Kidney (tissue), 14 donors: Measurements from ENCODE around the gene PTPRO. TPM values are rescaled to one million over a fixed set of nuclear protein-coding genes. Genes with fewer than 3 reads are reported as not detected.

ENCODE experiments used
- DNase-seq, 5 donors: peaks; one replicate each; pipeline ENCODE4 v3.0.0-alpha.2; 2013 to 2020
- FAIRE-seq: peaks from 2 replicates; lab custom pipeline; 2012; peaks lifted over from hg19 to GRCh38; lab: Jason Lieb, UNC
- H3K27ac ChIP-seq, 2 donors: one replicate each; pipeline ENCODE4 v1.7.0; 2013; ENCODE audit warnings: low read depth in 2 of 2, low read length in 2 of 2, inconsistent platforms in 1 of 2
- H3K27me3 ChIP-seq: one replicate; pipeline ENCODE4 v1.7.1; 2013; ENCODE audit warnings: low read length, inconsistent platforms; ENCODE audit not compliant: control insufficient read depth, insufficient read depth
- H3K36me3 ChIP-seq, 3 donors: one replicate each; pipeline versions ENCODE4 v1.7.0 to v1.7.1; 2013; ENCODE audit warnings: low read length in 3 of 3, control low read depth in 1 of 3, inconsistent platforms in 1 of 3; ENCODE audit not compliant: insufficient read depth in 3 of 3, control insufficient read depth in 2 of 3
- H3K4me1 ChIP-seq, 3 donors: one replicate each; pipeline versions ENCODE4 v1.7.0 to v1.7.1; 2013; ENCODE audit warnings: low read length in 3 of 3, inconsistent platforms in 1 of 3, low read depth in 1 of 3; ENCODE audit not compliant: control insufficient read depth in 2 of 3, insufficient read depth in 2 of 3
- H3K4me3 ChIP-seq, 3 donors: one replicate each; pipeline versions ENCODE4 v1.7.0 to v1.8.1; 2013; ENCODE audit warnings: low read length in 3 of 3, control low read depth in 1 of 3, inconsistent platforms in 1 of 3
- H3K9ac ChIP-seq, 3 donors: one replicate each; pipeline versions ENCODE4 v1.7.0 to v1.7.1; 2013; ENCODE audit warnings: low read length in 3 of 3, control low read depth in 1 of 3, inconsistent platforms in 1 of 3
- H3K9me3 ChIP-seq, 3 donors: one replicate each; pipeline versions ENCODE4 v1.7.0 to v1.7.1; 2013; ENCODE audit warnings: low read length in 3 of 3, control low read depth in 1 of 3, inconsistent platforms in 1 of 3; ENCODE audit not compliant: control insufficient read depth in 2 of 3, insufficient read depth in 1 of 3
- intact Hi-C: fragments of 100-400 bp; cut with DNase I; formaldehyde crosslinking; loops from one replicate; pipeline ENCODE4 v1.11.1; 2022
- polyA plus RNA-seq: library from polyadenylated mRNA; stranded (reverse); fragments of 350-450 nt; fragmentation: Illumina TruSeq; extraction: RNeasy Lipid Tissue Mini Kit (QIAGEN cat#74804); gene quantifications from one replicate; pipeline ENCODE4 v1.2.3, GENCODE V29; 2014; ENCODE audit warnings: low read depth, low replicate concordance; ENCODE audit not compliant: insufficient read depth
- total RNA-seq: library from RNA; stranded (reverse); fragmentation: NEBNext Ultra II Directional; extraction: Animal tissue kit (Norgen Biotek cat#: 25700); gene quantifications from one replicate; pipeline ENCODE4 v1.2.1, GENCODE V29; 2021
- TF ChIP-seq, protein P1 (sequence below): IDR thresholded peaks from 3 replicates; pipeline ENCODE4 v1.5.1; 2012; ENCODE audit warnings: mild to moderate bottlenecking, moderate library complexity, borderline replicate concordance; ENCODE audit not compliant: insufficient read depth; ENCODE audit errors: extremely low read depth
- donor health status: control.
- donor health status: control.
- donor health status: control.
- donor health status: control.
- donor health status: control.
- donor health status: DM: yes; HTN: yes; CAD: no.
- donor health status: Normal renal cell carcinoma (clear cell type).

The PTPRO gene
- total and polyA plus RNA-seq, 2 donors from 2014 or later: 4.6 to 44.0 TPM

DNA sequence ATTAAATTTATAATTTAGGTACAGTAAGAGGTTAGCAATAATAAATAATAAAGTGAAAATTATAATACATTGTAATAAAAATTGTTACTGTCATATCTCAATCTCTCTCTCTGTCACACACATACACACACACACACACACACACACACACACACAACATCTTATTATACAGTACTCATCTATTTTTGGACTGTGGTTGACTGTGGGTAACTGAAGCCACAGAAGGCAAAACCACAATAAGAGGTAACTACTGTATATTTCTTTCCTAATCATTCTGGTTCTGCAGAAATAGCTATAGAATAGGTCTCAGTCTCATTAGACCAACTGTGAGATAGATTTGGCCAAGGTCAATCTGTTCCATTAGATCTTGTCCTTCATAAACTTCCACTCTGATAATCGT is 33.1 kb upstream of the PTPRO start:
- H3K4me3 ChIP-seq: no peak overlapping the region
- FAIRE-seq: no peak
- H3K36me3 ChIP-seq: no peaks in the 10 kb centered on the region
- TF ChIP-seq, protein P1, sequence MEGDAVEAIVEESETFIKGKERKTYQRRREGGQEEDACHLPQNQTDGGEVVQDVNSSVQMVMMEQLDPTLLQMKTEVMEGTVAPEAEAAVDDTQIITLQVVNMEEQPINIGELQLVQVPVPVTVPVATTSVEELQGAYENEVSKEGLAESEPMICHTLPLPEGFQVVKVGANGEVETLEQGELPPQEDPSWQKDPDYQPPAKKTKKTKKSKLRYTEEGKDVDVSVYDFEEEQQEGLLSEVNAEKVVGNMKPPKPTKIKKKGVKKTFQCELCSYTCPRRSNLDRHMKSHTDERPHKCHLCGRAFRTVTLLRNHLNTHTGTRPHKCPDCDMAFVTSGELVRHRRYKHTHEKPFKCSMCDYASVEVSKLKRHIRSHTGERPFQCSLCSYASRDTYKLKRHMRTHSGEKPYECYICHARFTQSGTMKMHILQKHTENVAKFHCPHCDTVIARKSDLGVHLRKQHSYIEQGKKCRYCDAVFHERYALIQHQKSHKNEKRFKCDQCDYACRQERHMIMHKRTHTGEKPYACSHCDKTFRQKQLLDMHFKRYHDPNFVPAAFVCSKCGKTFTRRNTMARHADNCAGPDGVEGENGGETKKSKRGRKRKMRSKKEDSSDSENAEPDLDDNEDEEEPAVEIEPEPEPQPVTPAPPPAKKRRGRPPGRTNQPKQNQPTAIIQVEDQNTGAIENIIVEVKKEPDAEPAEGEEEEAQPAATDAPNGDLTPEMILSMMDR: no peak
- H3K4me1 ChIP-seq: no peaks in the 10 kb centered on the region
- H3K9ac ChIP-seq: no peak overlapping the region
- intact Hi-C loops: no loop called here
- H3K27me3 ChIP-seq: no peaks in the 10 kb centered on the region
- H3K9me3 ChIP-seq: no peaks in the 10 kb centered on the region
- no peak overlapping the region for H3K27ac ChIP-seq
- DNase-seq: no peak

DNA sequence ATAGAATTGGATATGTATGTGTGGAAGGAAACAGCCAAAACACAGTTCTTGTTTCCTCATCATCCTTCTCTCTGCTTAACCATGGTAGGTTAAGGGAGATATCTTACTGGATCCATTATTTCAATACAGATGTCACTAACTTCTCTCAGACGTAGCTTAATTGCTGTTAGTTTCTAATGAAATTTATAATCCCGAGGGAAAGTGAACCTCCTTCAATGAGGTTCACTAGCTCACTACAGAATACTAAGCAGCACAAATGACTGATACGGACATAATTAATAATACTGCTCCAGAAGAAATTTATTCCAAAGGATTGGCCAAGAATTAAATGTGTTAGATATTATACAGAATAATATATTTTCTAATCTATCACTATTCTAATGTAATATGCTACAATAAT is 28.6 kb upstream of the PTPRO start:
- intact Hi-C loops: no loop called here

DNA sequence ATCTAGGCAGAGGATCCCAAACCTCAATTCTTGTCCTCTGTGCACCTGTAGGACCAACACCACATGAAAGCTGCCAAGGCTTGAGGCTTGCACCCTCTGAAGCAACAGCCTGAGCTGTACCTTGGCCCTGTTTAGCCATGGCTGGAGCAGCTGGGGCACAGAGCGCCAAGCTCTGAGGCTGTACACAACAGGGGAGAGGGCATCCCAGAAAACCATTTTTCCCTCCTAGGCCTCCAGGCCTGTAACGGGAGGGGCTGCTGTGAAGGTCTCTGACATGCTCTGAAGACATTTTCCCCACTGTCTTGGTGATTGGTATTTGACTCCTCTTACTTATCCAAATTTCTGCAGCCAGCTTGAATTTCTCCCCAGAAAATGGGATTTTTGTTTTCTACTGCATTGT is 22.4 kb upstream of the PTPRO start:
- H3K4me1 ChIP-seq: no peaks in the 10 kb centered on the region
- H3K27ac ChIP-seq: no peak overlapping the region
- H3K9me3 ChIP-seq: no peaks in the 10 kb centered on the region
- FAIRE-seq (no peak), DNase-seq (no peak)
- no peak overlapping the region for H3K9ac ChIP-seq
- TF ChIP-seq, protein P1: no peak
- no peaks in the 10 kb centered on the region for H3K27me3 ChIP-seq
- intact Hi-C loops: no loop called here
- H3K4me3 ChIP-seq: no peak overlapping the region
- no peaks in the 10 kb centered on the region for H3K36me3 ChIP-seq

More for the DNA sequence above, 28.6 kb upstream of the PTPRO start:
- Histone ChIP-seq H3K36me3 (no peaks in the 10 kb centered on the region), H3K27me3 (no peaks in the 10 kb centered on the region), H3K4me3 (no peak overlapping the region), H3K27ac (no peak overlapping the region), H3K9me3 (no peaks in the 10 kb centered on the region), H3K4me1 (no peaks in the 10 kb centered on the region), H3K9ac (no peak overlapping the region)
- TF ChIP-seq, protein P1: no peak
- FAIRE-seq (no peak), DNase-seq (no peak)

DNA sequence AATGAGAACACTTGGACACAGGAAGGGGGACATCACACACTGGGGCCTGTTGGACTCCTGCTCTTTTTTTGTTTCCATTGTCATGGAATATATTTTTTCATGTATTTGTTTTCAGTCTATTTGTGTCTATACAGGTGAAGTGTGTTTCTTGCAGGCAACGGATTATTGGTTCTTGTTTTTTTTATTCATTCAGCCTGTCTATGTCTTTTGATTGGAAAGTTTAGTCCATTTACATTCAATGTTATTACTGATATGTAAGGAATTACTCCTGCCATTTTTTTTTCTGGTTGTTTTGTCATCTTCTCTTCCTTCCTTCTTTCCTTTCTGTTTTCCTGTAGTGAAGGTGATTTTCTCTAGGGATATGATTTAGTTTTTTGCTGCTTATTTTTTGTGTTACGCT is 18.0 kb upstream of the PTPRO start:
- no peaks in the 10 kb centered on the region for H3K36me3 ChIP-seq
- H3K4me1 ChIP-seq: no peaks in the 10 kb centered on the region
- DNase-seq (no peak), FAIRE-seq (no peak)
- TF ChIP-seq, protein P1: no peak
- no peak overlapping the region for H3K27ac ChIP-seq
- no peak overlapping the region for H3K9ac ChIP-seq
- H3K27me3 ChIP-seq: no peaks in the 10 kb centered on the region
- intact Hi-C loops: no loop called here
- no peaks in the 10 kb centered on the region for H3K9me3 ChIP-seq
- H3K4me3 ChIP-seq: no peak overlapping the region
